HEK293 (cell line): ENCODE measurements around the gene CEP85L.

Experiments used
- ATF2 ChIP-seq: fragments of 450-650 bp; formaldehyde crosslinking; IDR thresholded peaks from 2 replicates; pipeline ENCODE4 v1.5.1; 2016; ENCODE audit warnings: missing biosample characterization, missing genetic modification characterization, low read depth
- HIC1 ChIP-seq: fragments of 450-650 bp; formaldehyde crosslinking; IDR thresholded peaks from 2 replicates; pipeline ENCODE4 v1.5.1; 2016; ENCODE audit warnings: missing biosample characterization, missing genetic modification characterization
- KLF1 ChIP-seq: fragments of 450-650 bp; formaldehyde crosslinking; IDR thresholded peaks from 2 replicates; pipeline ENCODE4 v1.5.1; 2016; ENCODE audit warnings: missing biosample characterization, missing genetic modification characterization
- KLF10 ChIP-seq: fragments of 450-650 bp; IDR thresholded peaks from 2 replicates; pipeline ENCODE4 v1.5.1; 2018; ENCODE audit warnings: missing biosample characterization, mild to moderate bottlenecking, missing genetic modification characterization
- KLF9 ChIP-seq: fragments of 450-650 bp; formaldehyde crosslinking; IDR thresholded peaks from 2 replicates; pipeline ENCODE4 v1.5.1; 2016; ENCODE audit warnings: missing biosample characterization, missing genetic modification characterization, low read depth
- MYNN ChIP-seq: fragments of 450-650 bp; formaldehyde crosslinking; IDR thresholded peaks from 2 replicates; pipeline ENCODE4 v1.5.1; 2016; ENCODE audit warnings: missing biosample characterization, missing genetic modification characterization, borderline replicate concordance
- MZF1 ChIP-seq: fragments of 450-650 bp; formaldehyde crosslinking; IDR thresholded peaks from 2 replicates; pipeline ENCODE4 v1.5.1; 2017; ENCODE audit warnings: missing biosample characterization, missing genetic modification characterization, borderline replicate concordance
- OVOL3 ChIP-seq: fragments of 450-650 bp; formaldehyde crosslinking; IDR thresholded peaks from 2 replicates; pipeline ENCODE4 v1.5.1; 2016; ENCODE audit warnings: missing biosample characterization, missing genetic modification characterization
- PRDM4 ChIP-seq: fragments of 450-650 bp; formaldehyde crosslinking; IDR thresholded peaks from 2 replicates; pipeline ENCODE4 v1.5.1; 2017; ENCODE audit warnings: missing biosample characterization, missing genetic modification characterization
- SALL2 ChIP-seq: fragments of 450-650 bp; formaldehyde crosslinking; IDR thresholded peaks from 2 replicates; pipeline ENCODE4 v1.5.0; 2017; ENCODE audit warnings: missing biosample characterization, mild to moderate bottlenecking, missing genetic modification characterization, borderline replicate concordance
- TRIM28 ChIP-seq: IDR thresholded peaks from 2 replicates; pipeline ENCODE4 v1.6.1; 2011; ENCODE audit warnings: low read length, control low read depth, borderline replicate concordance
- ZBTB1 ChIP-seq: fragments of 450-650 bp; formaldehyde crosslinking; IDR thresholded peaks from 2 replicates; pipeline ENCODE4 v1.5.1; 2016; ENCODE audit warnings: missing biosample characterization, missing genetic modification characterization
- ZBTB7A ChIP-seq: fragments of 450-650 bp; formaldehyde crosslinking; IDR thresholded peaks from 2 replicates; pipeline ENCODE4 v1.5.1; 2016; ENCODE audit warnings: low read depth, missing biosample characterization, missing genetic modification characterization
- ZFP37 ChIP-seq: fragments of 450-650 bp; formaldehyde crosslinking; IDR thresholded peaks from 2 replicates; pipeline ENCODE4 v1.5.1; 2016; ENCODE audit warnings: missing biosample characterization, missing genetic modification characterization
- ZNF132 ChIP-seq: fragments of 450-650 bp; formaldehyde crosslinking; IDR thresholded peaks from 2 replicates; pipeline ENCODE4 v1.5.1; 2017; ENCODE audit warnings: missing biosample characterization, missing genetic modification characterization, borderline replicate concordance
- ZNF16 ChIP-seq: fragments of 450-650 bp; formaldehyde crosslinking; IDR thresholded peaks from 2 replicates; pipeline ENCODE4 v1.5.1; 2016; ENCODE audit warnings: low read depth, missing biosample characterization, missing genetic modification characterization
- ZNF2 ChIP-seq: fragments of 450-650 bp; formaldehyde crosslinking; IDR thresholded peaks from 2 replicates; pipeline ENCODE4 v1.5.1; 2016; ENCODE audit warnings: missing biosample characterization, missing genetic modification characterization
- ZNF221 ChIP-seq: fragments of 450-650 bp; formaldehyde crosslinking; IDR thresholded peaks from 2 replicates; pipeline ENCODE4 v1.5.1; 2017; ENCODE audit warnings: missing biosample characterization, missing genetic modification characterization, borderline replicate concordance
- ZNF223 ChIP-seq: fragments of 450-650 bp; formaldehyde crosslinking; IDR thresholded peaks from 2 replicates; pipeline ENCODE4 v1.5.1; 2016; ENCODE audit warnings: missing biosample characterization, missing genetic modification characterization
- ZNF274 ChIP-seq, 2 experiments: fragments of 200-500 bp in 1 of 2; fragments of 450-650 bp in 1 of 2; sonication (Bioruptor generic) in 1 of 2; formaldehyde crosslinking in 1 of 2; IDR thresholded peaks; 2 replicates each; pipeline versions ENCODE4 v1.5.1 to v1.6.1; 2014 to 2016; ENCODE audit warnings: borderline replicate concordance in 1 of 2, inconsistent platforms in 1 of 2, low read length in 1 of 2, missing biosample characterization in 1 of 2, missing genetic modification characterization in 1 of 2
- ZNF350 ChIP-seq: fragments of 450-650 bp; formaldehyde crosslinking; IDR thresholded peaks from 2 replicates; pipeline ENCODE4 v1.5.0; 2017; ENCODE audit warnings: missing biosample characterization, mild to moderate bottlenecking, missing genetic modification characterization
- ZNF501 ChIP-seq: fragments of 450-650 bp; formaldehyde crosslinking; IDR thresholded peaks from 2 replicates; pipeline ENCODE4 v1.5.1; 2016; ENCODE audit warnings: missing biosample characterization, missing genetic modification characterization
- ZNF510 ChIP-seq: fragments of 450-650 bp; formaldehyde crosslinking; IDR thresholded peaks from 2 replicates; pipeline ENCODE4 v1.5.1; 2018; ENCODE audit warnings: mild to moderate bottlenecking, missing genetic modification characterization, missing biosample characterization; ENCODE audit not compliant: insufficient replicate concordance
- ZNF530 ChIP-seq: fragments of 450-650 bp; formaldehyde crosslinking; IDR thresholded peaks from 2 replicates; pipeline ENCODE4 v1.5.1; 2016; ENCODE audit warnings: low read depth, missing biosample characterization, missing genetic modification characterization
- ZNF571 ChIP-seq: fragments of 450-650 bp; formaldehyde crosslinking; IDR thresholded peaks from 2 replicates; pipeline ENCODE4 v1.5.0; 2017; ENCODE audit warnings: missing biosample characterization, missing genetic modification characterization
- ZNF580 ChIP-seq: fragments of 450-650 bp; formaldehyde crosslinking; IDR thresholded peaks from 2 replicates; pipeline ENCODE4 v1.5.1; 2016; ENCODE audit warnings: missing biosample characterization, missing genetic modification characterization
- ZNF677 ChIP-seq: fragments of 450-650 bp; IDR thresholded peaks from 2 replicates; pipeline ENCODE4 v1.5.0; 2018; ENCODE audit warnings: missing biosample characterization, mild to moderate bottlenecking, missing genetic modification characterization, moderate library complexity
- ZNF707 ChIP-seq: fragments of 450-650 bp; formaldehyde crosslinking; IDR thresholded peaks from 2 replicates; pipeline ENCODE4 v1.5.1; 2016; ENCODE audit warnings: missing biosample characterization, missing genetic modification characterization
- ZNF747 ChIP-seq: fragments of 450-650 bp; formaldehyde crosslinking; IDR thresholded peaks from 2 replicates; pipeline ENCODE4 v1.5.1; 2016; ENCODE audit warnings: missing biosample characterization, missing genetic modification characterization
- ZNF768 ChIP-seq: fragments of 450-650 bp; formaldehyde crosslinking; IDR thresholded peaks from 2 replicates; pipeline ENCODE4 v1.5.1; 2018; ENCODE audit warnings: missing biosample characterization, mild to moderate bottlenecking, missing genetic modification characterization
- TF ChIP-seq, protein P1 (sequence below): fragments of 450-650 bp; formaldehyde crosslinking; IDR thresholded peaks from 2 replicates; pipeline ENCODE4 v1.5.1; 2016; ENCODE audit warnings: missing biosample characterization, missing genetic modification characterization
- TF ChIP-seq, protein P2 (sequence below): fragments of 450-650 bp; formaldehyde crosslinking; IDR thresholded peaks from 2 replicates; pipeline ENCODE4 v1.5.1; 2017; ENCODE audit warnings: missing biosample characterization, missing genetic modification characterization

The CEP85L gene

GRCh38 chr6:118660218-118660569 lies 8.8 kb upstream of the CEP85L start (continued):
- TF ChIP-seq HIC1 (tag by site-specific recombination) (no peak), ZNF677 (peak; percentile 67; the same call in 1 of the 2 replicates), KLF9 (tag by site-specific recombination) (no peak), ZNF2 (tag by site-specific recombination) (no peak), ZNF221 (peak; percentile 98; the same call in 1 of the 2 replicates), ZNF571 (tag by site-specific recombination) (peak; percentile 96), ZNF580 (no peak), KLF10 (tag by site-specific recombination) (peak; percentile 86), ZNF223 (tag by site-specific recombination) (no peak), ZNF274 (IDR thresholded peaks at IDR 0.05; ENCODE audit: low read length) (no peak), ZNF274 (tag by site-specific recombination; IDR thresholded peaks at IDR 0.05; ENCODE audit: borderline replicate concordance) (no peak), ZBTB7A (no peak), MZF1 (tag by site-specific recombination) (peak; percentile 76; the same call in 1 of the 2 replicates), ZNF132 (tag by site-specific recombination) (peak; percentile 70; the same call in 1 of the 2 replicates), ZNF707 (tag by site-specific recombination) (no peak), ZNF501 (no peak), KLF1 (tag by site-specific recombination) (no peak), PRDM4 (tag by site-specific recombination) (peak; percentile 39; the same call in 1 of the 2 replicates), ZBTB1 (tag by site-specific recombination) (no peak), ZFP37 (no peak), ZNF350 (tag by site-specific recombination) (peak; percentile 97), ATF2 (tag by site-specific recombination) (no peak), ZNF747 (tag by site-specific recombination) (no peak), SALL2 (tag by site-specific recombination) (no peak), TRIM28 (peak; percentile 29; the same call in 1 of the 2 replicates), ZNF768 (tag by site-specific recombination) (no peak; the same call in 1 of the 2 replicates), OVOL3 (tag by site-specific recombination) (no peak), ZNF510 (peak; percentile 51), MYNN (tag by site-specific recombination) (no peak), ZNF530 (tag by site-specific recombination) (no peak), ZNF16 (tag by site-specific recombination) (no peak)
- TF ChIP-seq, protein P1, sequence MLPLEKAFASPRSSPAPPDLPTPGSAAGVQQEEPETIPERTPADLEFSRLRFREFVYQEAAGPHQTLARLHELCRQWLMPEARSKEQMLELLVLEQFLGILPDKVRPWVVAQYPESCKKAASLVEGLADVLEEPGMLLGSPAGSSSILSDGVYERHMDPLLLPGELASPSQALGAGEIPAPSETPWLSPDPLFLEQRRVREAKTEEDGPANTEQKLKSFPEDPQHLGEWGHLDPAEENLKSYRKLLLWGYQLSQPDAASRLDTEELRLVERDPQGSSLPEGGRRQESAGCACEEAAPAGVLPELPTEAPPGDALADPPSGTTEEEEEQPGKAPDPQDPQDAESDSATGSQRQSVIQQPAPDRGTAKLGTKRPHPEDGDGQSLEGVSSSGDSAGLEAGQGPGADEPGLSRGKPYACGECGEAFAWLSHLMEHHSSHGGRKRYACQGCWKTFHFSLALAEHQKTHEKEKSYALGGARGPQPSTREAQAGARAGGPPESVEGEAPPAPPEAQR (tag by site-specific recombination) = no peak
- TF ChIP-seq, protein P2, sequence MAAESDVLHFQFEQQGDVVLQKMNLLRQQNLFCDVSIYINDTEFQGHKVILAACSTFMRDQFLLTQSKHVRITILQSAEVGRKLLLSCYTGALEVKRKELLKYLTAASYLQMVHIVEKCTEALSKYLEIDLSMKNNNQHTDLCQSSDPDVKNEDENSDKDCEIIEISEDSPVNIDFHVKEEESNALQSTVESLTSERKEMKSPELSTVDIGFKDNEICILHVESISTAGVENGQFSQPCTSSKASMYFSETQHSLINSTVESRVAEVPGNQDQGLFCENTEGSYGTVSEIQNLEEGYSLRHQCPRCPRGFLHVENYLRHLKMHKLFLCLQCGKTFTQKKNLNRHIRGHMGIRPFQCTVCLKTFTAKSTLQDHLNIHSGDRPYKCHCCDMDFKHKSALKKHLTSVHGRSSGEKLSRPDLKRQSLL (tag by site-specific recombination) = no peak
